Gastrocnemius medialis (tissue), 4 donors: Measurements from ENCODE around the gene NCAM2. TPM values are rescaled to one million over a fixed set of nuclear protein-coding genes. Genes with fewer than 3 reads are reported as not detected.

Source experiments
- ATAC-seq, 2 donors: fragments of 150-250 bp; one replicate each; pipeline ENCODE4 v1.9.1; 2016
- DNase-seq, 2 donors: peaks; one replicate each; pipeline ENCODE4 v3.0.0-alpha.2; 2019
- H3K27ac ChIP-seq, 4 donors: fragments of 200-600 bp; sonication (generic); 1 replicate in 1 of 4; 2 replicates in 3 of 4; pipeline ENCODE4 v1.5.1; 2016 to 2018; ENCODE audit warnings: mild to moderate bottlenecking in 2 of 4, moderate library complexity in 1 of 4
- H3K27me3 ChIP-seq, 3 donors: fragments of 200-600 bp; sonication (generic) in 2 of 3; 1 replicate in 1 of 3; 2 replicates in 2 of 3; pipeline versions ENCODE4 v1.5.1 to v1.6.0; 2016 to 2019; ENCODE audit warnings: mild to moderate bottlenecking in 1 of 3, moderate library complexity in 1 of 3
- H3K36me3 ChIP-seq, 2 donors: fragments of 200-600 bp; sonication (generic) in 1 of 2; one replicate each; pipeline ENCODE4 v1.5.1; 2017 to 2018
- H3K4me1 ChIP-seq, 2 donors: fragments of 200-600 bp; sonication (generic) in 1 of 2; one replicate each; pipeline ENCODE4 v1.5.1; 2016 to 2017; ENCODE audit warnings: mild to moderate bottlenecking in 2 of 2
- H3K4me3 ChIP-seq, 4 donors: fragments of 200-600 bp; sonication (generic) in 3 of 4; 1 replicate in 1 of 4; 2 replicates in 3 of 4; pipeline ENCODE4 v1.5.1; 2016 to 2019; ENCODE audit warnings: mild to moderate bottlenecking in 2 of 4
- H3K9me3 ChIP-seq, 3 donors: fragments of 200-600 bp; sonication (generic) in 2 of 3; 1 replicate in 1 of 3; 2 replicates in 2 of 3; pipeline ENCODE4 v1.5.1; 2016 to 2019
- POLR2A ChIP-seq, 2 donors: fragments of 450-650 bp; IDR thresholded peaks; one replicate each; pipeline ENCODE4 v1.6.1; 2017; ENCODE audit warnings: antibody characterized with exemption in 2 of 2, mild to moderate bottlenecking in 2 of 2, moderate library complexity in 2 of 2
- in situ Hi-C, 4 donors: fragments of 200-750 bp; cut with MboI; loops; one replicate each; pipeline versions ENCODE4 v1.15.0 to v1.8.0; 2017; ENCODE audit warnings: low sequenced_read_pairs in 4 of 4
- intact Hi-C: fragments of 100-400 bp; cut with DNase I; formaldehyde crosslinking; loops from one replicate; pipeline ENCODE4 v1.15.1; 2023; ENCODE audit warnings: low total_unique reads
- total RNA-seq, 4 donors: library from RNA; depleted of rRNA; stranded (reverse); fragments of >200 nt; gene quantifications; one replicate each; pipeline versions ENCODE4 v1.1.0 to v1.2.3, GENCODE V29; 2016
- TF ChIP-seq, protein P1 (sequence below), 5 experiments: fragments of 450-650 bp in 3 of 5; fragments of 200-600 bp in 2 of 5; sonication (generic) in 2 of 5; IDR thresholded peaks in 4 of 5; conservative IDR thresholded peaks in 1 of 5; 1 replicate in 4 of 5; 2 replicates in 1 of 5; pipeline ENCODE4 v1.5.1; 2016 to 2019; ENCODE audit warnings: antibody characterized with exemption in 5 of 5, mild to moderate bottlenecking in 3 of 5, moderate library complexity in 3 of 5

NCAM2 gene
- total RNA-seq, 4 donors from 2014 or later: 0.07 to 1.9 (median 0.65) TPM

DNA sequence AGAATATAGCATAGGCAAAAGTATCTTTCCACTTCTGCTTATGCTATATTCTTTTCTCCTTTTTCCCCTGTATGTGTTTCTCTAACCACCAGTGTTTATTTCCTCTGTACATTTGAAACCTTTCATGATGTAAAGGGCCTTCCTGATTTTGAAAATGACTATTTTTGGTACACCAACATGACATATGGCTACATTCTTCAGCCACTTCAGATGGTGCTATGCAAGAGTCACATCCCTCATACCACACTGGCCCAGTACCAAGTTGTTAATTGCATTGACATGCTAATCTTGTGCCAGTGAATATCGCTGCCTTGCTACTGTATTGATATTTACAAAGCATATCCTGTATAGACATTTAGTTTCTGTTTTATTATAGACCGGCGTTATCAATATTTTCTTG lies 408.7 kb downstream of the NCAM2 start:
- H3K27ac ChIP-seq: no peak overlapping the region
- DNase-seq: no peak
- intact Hi-C loops (no loop called here), in situ Hi-C loops (no loop called here)
- H3K9me3 ChIP-seq: no peaks in the 10 kb centered on the region
- H3K36me3 ChIP-seq: no peaks in the 10 kb centered on the region
- no peaks in the 10 kb centered on the region for H3K4me1 ChIP-seq
- no peak overlapping the region for H3K4me3 ChIP-seq
- no peak for TF ChIP-seq POLR2A (IDR thresholded peaks at IDR 0.05)
- TF ChIP-seq, protein P1, sequence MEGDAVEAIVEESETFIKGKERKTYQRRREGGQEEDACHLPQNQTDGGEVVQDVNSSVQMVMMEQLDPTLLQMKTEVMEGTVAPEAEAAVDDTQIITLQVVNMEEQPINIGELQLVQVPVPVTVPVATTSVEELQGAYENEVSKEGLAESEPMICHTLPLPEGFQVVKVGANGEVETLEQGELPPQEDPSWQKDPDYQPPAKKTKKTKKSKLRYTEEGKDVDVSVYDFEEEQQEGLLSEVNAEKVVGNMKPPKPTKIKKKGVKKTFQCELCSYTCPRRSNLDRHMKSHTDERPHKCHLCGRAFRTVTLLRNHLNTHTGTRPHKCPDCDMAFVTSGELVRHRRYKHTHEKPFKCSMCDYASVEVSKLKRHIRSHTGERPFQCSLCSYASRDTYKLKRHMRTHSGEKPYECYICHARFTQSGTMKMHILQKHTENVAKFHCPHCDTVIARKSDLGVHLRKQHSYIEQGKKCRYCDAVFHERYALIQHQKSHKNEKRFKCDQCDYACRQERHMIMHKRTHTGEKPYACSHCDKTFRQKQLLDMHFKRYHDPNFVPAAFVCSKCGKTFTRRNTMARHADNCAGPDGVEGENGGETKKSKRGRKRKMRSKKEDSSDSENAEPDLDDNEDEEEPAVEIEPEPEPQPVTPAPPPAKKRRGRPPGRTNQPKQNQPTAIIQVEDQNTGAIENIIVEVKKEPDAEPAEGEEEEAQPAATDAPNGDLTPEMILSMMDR (IDR thresholded peaks at IDR 0.05 in 4 of 5, conservative IDR thresholded peaks at IDR 0.05 in 1 of 5): no peak
- no peak for ATAC-seq
- H3K27me3 ChIP-seq: no peaks in the 10 kb centered on the region

DNA sequence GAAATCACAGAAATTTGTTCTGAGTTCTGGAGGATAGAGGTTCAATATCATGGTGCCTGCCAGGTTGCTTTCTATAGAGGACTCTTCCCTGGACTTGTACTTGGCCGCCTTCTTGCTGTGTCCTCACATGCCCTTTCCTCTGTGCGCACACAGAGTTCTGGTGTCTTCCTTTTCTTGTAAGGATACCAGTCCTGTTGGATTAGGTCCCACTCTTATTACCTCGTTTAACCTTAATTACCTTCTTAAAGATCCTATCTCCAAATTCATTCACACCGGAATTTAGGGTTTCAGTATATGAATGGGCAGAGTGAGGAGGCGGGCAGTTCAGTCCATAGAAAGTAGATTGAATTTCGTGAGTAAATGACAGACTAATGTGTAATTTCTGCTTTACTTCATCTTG lies 413.9 kb downstream of the NCAM2 start:
- H3K9me3 ChIP-seq: no peaks in the 10 kb centered on the region
- no peak for ATAC-seq
- intact Hi-C loops (no loop called here), in situ Hi-C loops (no loop called here)
- H3K36me3 ChIP-seq: no peaks in the 10 kb centered on the region
- no peaks in the 10 kb centered on the region for H3K27me3 ChIP-seq
- TF ChIP-seq, protein P1 (IDR thresholded peaks at IDR 0.05 in 4 of 5, conservative IDR thresholded peaks at IDR 0.05 in 1 of 5): no peak
- TF ChIP-seq POLR2A (IDR thresholded peaks at IDR 0.05): no peak
- no peak for DNase-seq
- no peak overlapping the region for H3K27ac ChIP-seq
- no peaks in the 10 kb centered on the region for H3K4me1 ChIP-seq
- no peak overlapping the region for H3K4me3 ChIP-seq

DNA sequence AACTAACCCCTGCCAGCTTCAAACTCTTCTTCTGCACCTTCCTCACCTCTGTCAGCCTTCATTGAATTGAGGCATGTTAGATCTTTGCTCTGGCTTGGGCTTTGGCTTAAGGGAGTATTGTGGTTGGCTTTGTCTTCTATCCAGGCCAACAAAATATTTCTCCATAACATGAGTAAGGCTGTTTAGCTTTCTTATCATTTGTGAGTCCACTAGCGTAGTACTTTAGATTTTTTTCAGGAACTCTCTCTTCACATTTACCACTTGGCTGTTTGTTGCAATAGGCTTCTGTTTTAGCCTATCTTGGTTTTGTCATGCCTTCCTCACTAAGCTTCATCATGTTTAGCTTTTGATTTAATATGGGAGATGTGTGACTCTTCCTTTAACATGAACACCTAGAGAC lies 417.5 kb downstream of the NCAM2 start:
- intact Hi-C loops (no loop called here), in situ Hi-C loops (no loop called here)
- no peak for ATAC-seq
- Histone ChIP-seq H3K36me3 (no peaks in the 10 kb centered on the region), H3K27ac (no peak overlapping the region), H3K4me1 (no peaks in the 10 kb centered on the region), H3K4me3 (no peak overlapping the region), H3K27me3 (no peaks in the 10 kb centered on the region), H3K9me3 (no peaks in the 10 kb centered on the region)
- no peak for DNase-seq
- TF ChIP-seq, protein P1 (IDR thresholded peaks at IDR 0.05 in 4 of 5, conservative IDR thresholded peaks at IDR 0.05 in 1 of 5): no peak
- no peak for TF ChIP-seq POLR2A (IDR thresholded peaks at IDR 0.05)

DNA sequence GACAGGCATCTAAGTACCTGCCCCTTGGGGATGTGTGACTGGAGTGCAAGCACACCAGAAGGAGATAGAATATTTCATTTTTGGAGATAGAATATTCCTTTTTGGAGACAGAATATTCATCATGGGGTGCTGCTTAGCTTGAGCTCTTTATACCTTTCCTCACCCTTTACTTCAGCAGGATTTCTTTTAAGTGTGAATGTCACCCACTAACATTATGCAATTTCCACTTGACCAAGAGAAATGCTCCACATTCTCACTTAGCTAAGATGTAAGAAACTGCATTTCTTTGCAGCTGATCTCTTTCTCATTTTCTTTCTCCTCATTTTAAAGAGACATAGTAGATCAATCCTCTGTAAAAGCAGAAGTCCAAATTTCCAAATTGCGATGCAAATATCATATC lies 436.7 kb downstream of the NCAM2 start:
- Histone ChIP-seq H3K27me3 (no peaks in the 10 kb centered on the region), H3K27ac (no peak overlapping the region), H3K36me3 (no peaks in the 10 kb centered on the region), H3K4me3 (no peak overlapping the region), H3K4me1 (no peaks in the 10 kb centered on the region), H3K9me3 (no peaks in the 10 kb centered on the region)
- in situ Hi-C loops: no loop called here
- no peak for ATAC-seq
- no peak for DNase-seq
- intact Hi-C loops: no loop called here
- TF ChIP-seq, protein P1 (IDR thresholded peaks at IDR 0.05 in 4 of 5, conservative IDR thresholded peaks at IDR 0.05 in 1 of 5): no peak
- TF ChIP-seq POLR2A (IDR thresholded peaks at IDR 0.05): no peak

DNA sequence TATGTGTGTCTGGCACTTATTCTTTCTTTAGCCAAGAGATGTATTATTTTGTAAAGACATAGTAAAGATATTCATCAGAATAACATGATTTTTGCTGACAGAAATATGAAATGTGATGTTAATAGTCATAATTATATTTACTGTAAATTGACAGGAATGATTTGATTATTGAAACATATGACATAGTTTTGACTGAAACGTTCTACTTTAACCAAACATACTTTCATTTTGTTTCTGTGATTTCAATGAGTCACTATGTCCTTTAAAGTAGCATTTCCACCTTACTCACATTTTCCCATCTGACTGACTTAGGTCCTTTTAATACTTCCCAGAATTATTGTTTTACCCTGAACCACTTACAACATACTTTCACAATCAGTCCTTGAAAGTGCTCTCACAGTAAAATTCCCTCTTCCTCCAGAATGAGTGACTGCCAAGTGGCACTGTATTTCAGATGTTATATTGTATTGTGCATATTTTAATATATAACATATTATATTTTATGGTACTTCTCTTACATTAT lies 437.9 kb downstream of the NCAM2 start:
- intact Hi-C loops (no loop called here), in situ Hi-C loops (no loop called here)
- Histone ChIP-seq H3K4me1 (no peaks in the 10 kb centered on the region), H3K36me3 (no peaks in the 10 kb centered on the region), H3K27me3 (no peaks in the 10 kb centered on the region), H3K4me3 (no peak overlapping the region), H3K9me3 (no peaks in the 10 kb centered on the region), H3K27ac (no peak overlapping the region)
- ATAC-seq (no peak), DNase-seq (no peak)
- no peak for TF ChIP-seq POLR2A (IDR thresholded peaks at IDR 0.05)
- TF ChIP-seq, protein P1 (IDR thresholded peaks at IDR 0.05 in 4 of 5, conservative IDR thresholded peaks at IDR 0.05 in 1 of 5): no peak
